CD4-positive, alpha-beta T cell treated with Interleukin-17A for 1 hour (primary cell): Measurements from ENCODE around the gene FOXA3.
"Not testable (repeated sequence)": the region's sequence is repeated elsewhere in the genome, so short reads cannot be mapped to it uniquely, and the experiment has no call there.

Experiments used
- DNase-seq: peaks from one replicate; pipeline ENCODE4 v3.0.0-alpha.2; 2020

FOXA3 gene

GRCh38 chr19:45828945-45829344 lies 35.2 kb upstream of the FOXA3 start:
- DNase-seq = no peak

GRCh38 chr19:45834970-45835369 lies 29.2 kb upstream of the FOXA3 start:
- no peak for DNase-seq

GRCh38 chr19:45842198-45842597 lies 21.9 kb upstream of the FOXA3 start:
- DNase-seq = no peak

GRCh38 chr19:45847663-45848062 lies 16.5 kb upstream of the FOXA3 start:
- DNase-seq = no peak

- DNase-seq = no peak
Measured at GRCh38 chr19:45848922-45849321, 15.2 kb upstream of the FOXA3 start.

GRCh38 chr19:45852145-45852750 lies 11.9 kb upstream of the FOXA3 start:
- no peak for DNase-seq

GRCh38 chr19:45852983-45853382 lies 11.1 kb upstream of the FOXA3 start:
- DNase-seq = no peak

GRCh38 chr19:45854167-45854778 lies 9.9 kb upstream of the FOXA3 start:
- DNase-seq = no peak

- no peak for DNase-seq
Measured at GRCh38 chr19:45860359-45861259, 3.5 kb upstream of the FOXA3 start.

GRCh38 chr19:45862271-45862563 lies 1.9 kb upstream of the FOXA3 start:
- no peak for DNase-seq

GRCh38 chr19:45862564-45863334 lies 1.4 kb upstream of the FOXA3 start, which contains the start of gene SYMPK:
SYMPK (minus strand) TSS chr19:45863147; CDS start chr19:45854495, 8,652 bp downstream.
- DNase-seq = peak; percentile 99

- DNase-seq = no peak
Measured at GRCh38 chr19:45863335-45863839, 739 bp upstream of the FOXA3 start.

- DNase-seq = no peak
Measured at GRCh38 chr19:45864629-45865082, 530 bp downstream of the FOXA3 start.

GRCh38 chr19:45865269-45865948 lies 1.3 kb downstream of the FOXA3 start:
- no peak for DNase-seq

- DNase-seq = no peak
Measured at GRCh38 chr19:45866400-45867176, 2.5 kb downstream of the FOXA3 start.

- not testable (repeated sequence) for DNase-seq
Measured at GRCh38 chr19:45867241-45867640, 3.1 kb downstream of the FOXA3 start.

GRCh38 chr19:45870798-45871197 lies 6.7 kb downstream of the FOXA3 start:
- no peak for DNase-seq

- DNase-seq = no peak
Measured at GRCh38 chr19:45872095-45872919, 8.2 kb downstream of the FOXA3 start.

- DNase-seq = no peak
Measured at GRCh38 chr19:45873219-45873772, 9.2 kb downstream of the FOXA3 start.

- no peak for DNase-seq
Measured at GRCh38 chr19:45874620-45874966, 10.5 kb downstream of the FOXA3 start.

GRCh38 chr19:45876161-45876410 lies 12.0 kb downstream of the FOXA3 start:
- DNase-seq = no peak
